Stomach (tissue), 9 donors: ENCODE measurements around the gene RASSF10. TPM values are rescaled to one million over a fixed set of nuclear protein-coding genes. Genes with fewer than 3 reads are reported as not detected.
A peak's percentile ranks its signal among the peaks of the same experiment; 100 is the strongest.
"Not testable (repeated sequence)": the region's sequence is repeated elsewhere in the genome, so short reads cannot be mapped to it uniquely, and the experiment has no call there.

Source experiments
- DNase-seq, 2 donors: peaks; one replicate each; pipeline versions ENCODE4 v3.0.0 to v3.0.0-alpha.2; 2013 to 2019
- H3K27ac ChIP-seq, 5 donors: fragments of 200-600 bp in 4 of 5; sonication (generic) in 4 of 5; one replicate each; pipeline ENCODE4 v1.5.1; 2013 to 2019; ENCODE audit warnings: mild to moderate bottlenecking in 1 of 5, moderate library complexity in 1 of 5
- H3K27me3 ChIP-seq, 3 donors: fragments of 200-600 bp; sonication (generic); one replicate each; pipeline ENCODE4 v1.5.1; 2017 to 2019; ENCODE audit warnings: mixed run types in 1 of 3
- H3K36me3 ChIP-seq, 4 donors: fragments of 200-600 bp; sonication (generic); 1 replicate in 3 of 4; 2 replicates in 1 of 4; pipeline ENCODE4 v1.5.1; 2016 to 2019
- H3K4me1 ChIP-seq, 4 donors: fragments of 200-600 bp; sonication (generic); one replicate each; pipeline ENCODE4 v1.5.1; 2016 to 2019
- H3K4me3 ChIP-seq, 4 donors: fragments of 200-600 bp; sonication (generic) in 3 of 4; one replicate each; pipeline ENCODE4 v1.5.1; 2016 to 2019; ENCODE audit warnings: mild to moderate bottlenecking in 1 of 4
- H3K9me3 ChIP-seq, 4 donors: fragments of 200-600 bp; sonication (generic); one replicate each; pipeline ENCODE4 v1.5.1; 2016 to 2019
- CTCF ChIP-seq, 7 experiments: fragments of 450-650 bp in 4 of 7; fragments of 200-600 bp in 3 of 7; sonication (generic) in 3 of 7; IDR thresholded peaks; one replicate each; pipeline ENCODE4 v1.5.1; 2016 to 2019; ENCODE audit warnings: antibody characterized with exemption in 7 of 7, control low read depth in 2 of 7, mild to moderate bottlenecking in 1 of 7
- EP300 ChIP-seq: sonication (generic); formaldehyde crosslinking; IDR thresholded peaks from one replicate; pipeline ENCODE4 v1.6.1; 2017; ENCODE audit warnings: antibody characterized with exemption
- POLR2A ChIP-seq, 4 donors: fragments of 450-650 bp; IDR thresholded peaks; one replicate each; pipeline ENCODE4 v1.6.1; 2016; ENCODE audit warnings: antibody characterized with exemption in 4 of 4, control low read depth in 2 of 4, mild to moderate bottlenecking in 1 of 4, moderate library complexity in 1 of 4
- POLR2AphosphoS5 ChIP-seq, 3 donors: sonication (generic); formaldehyde crosslinking; IDR thresholded peaks; one replicate each; pipeline ENCODE4 v1.6.1; 2016; ENCODE audit warnings: antibody characterized with exemption in 3 of 3
- WGBS, 5 donors: extraction: QIAGEN DNeasy Blood & Tissue Kit in 3 of 5; methylation state at CpG; one replicate each; pipeline versions ENCODE4 v1.1.5 to v1.1.7; 2013 to 2018; 5-methylcytosine and 5-hydroxymethylcytosine counted together
- intact Hi-C: fragments of 100-400 bp; cut with DNase I; formaldehyde crosslinking; loops from one replicate; pipeline ENCODE4 v1.15.1; 2023; ENCODE audit warnings: low total_unique reads
- polyA plus RNA-seq, 3 donors: library from polyadenylated mRNA; stranded (reverse); fragments of 200-250 nt; gene quantifications; one replicate each; pipeline ENCODE4 v1.2.3, GENCODE V29; 2013
- total RNA-seq, 5 donors: library from RNA; depleted of rRNA; stranded (reverse); fragments of >200 nt; gene quantifications; one replicate each; pipeline versions ENCODE4 v1.1.0 to v1.2.3, GENCODE V29; 2014 to 2016
- donor health status: healthy with polysubstance abuse.
- donor health status: Bipolar disorder and iron deficiency.
- donor health status: healthy.

Gene RASSF10
- total and polyA plus RNA-seq, 8 donors = 0.58 to 7.0 (median 2.5) TPM

- intact Hi-C loops = no loop called here
- peak in 1 of 2 donors; percentile 50 for DNase-seq
- Histone ChIP-seq H3K4me1 (peaks cover 12 to 26% (median 19%) of the 10 kb centered on the region in 4 donors), H3K36me3 (no peaks in the 10 kb centered on the region), H3K9me3 (no peaks in the 10 kb centered on the region), H3K27me3 (no peaks in the 10 kb centered on the region), H3K27ac (peak overlapping the region in 2 of 5 donors; percentile 41 to 57), H3K4me3 (no peak overlapping the region)
- TF ChIP-seq POLR2A (IDR thresholded peaks at IDR 0.05) = no peak
- TF ChIP-seq CTCF (IDR thresholded peaks at IDR 0.05) = no peak
- peak in 1 of 3 donors; percentile 10 for TF ChIP-seq POLR2AphosphoS5 (IDR thresholded peaks at IDR 0.05)
- no peak for TF ChIP-seq EP300
- 49 to 70% (median 62%) methylated on average over 5 of the region's 5 CpGs for WGBS, 5 donors
Observed at GRCh38 chr11:13042873-13043342, 33.8 kb downstream of the RASSF10 start.

- intact Hi-C loops = no loop called here
- H3K36me3 ChIP-seq = no peaks in the 10 kb centered on the region
- no peak for DNase-seq
- peaks cover 12 to 21% (median 19%) of the 10 kb centered on the region in 4 donors for H3K4me1 ChIP-seq
- no peak overlapping the region for H3K4me3 ChIP-seq
- TF ChIP-seq POLR2AphosphoS5 (IDR thresholded peaks at IDR 0.05) (no peak), CTCF (IDR thresholded peaks at IDR 0.05) (no peak), EP300 (no peak), POLR2A (IDR thresholded peaks at IDR 0.05) (no peak)
- H3K9me3 ChIP-seq = no peaks in the 10 kb centered on the region
- H3K27me3 ChIP-seq = no peaks in the 10 kb centered on the region
- H3K27ac ChIP-seq = peak overlapping the region in 1 of 5 donors; percentile 57
- 47 to 72% (median 51%) methylated on average over 4 of the region's 4 CpGs for WGBS, 5 donors
Observed at GRCh38 chr11:13043912-13044628, 35.0 kb downstream of the RASSF10 start.

GRCh38 chr11:13045089-13045488, 36.0 kb downstream of the RASSF10 start:
- H3K27ac ChIP-seq, H3K27me3 ChIP-seq, H3K4me3 ChIP-seq, H3K36me3 ChIP-seq, intact Hi-C loops, H3K9me3 ChIP-seq, DNase-seq: not testable (repeated sequence)
- 83 to 95% (median 89%) methylated on average over 7 to 8 of the region's 8 CpGs for WGBS, 5 donors
- H3K4me1 ChIP-seq = peaks cover 12 to 21% (median 19%) of the 10 kb centered on the region in 4 donors

GRCh38 chr11:13045734-13046133, 36.6 kb downstream of the RASSF10 start:
- Histone ChIP-seq H3K36me3 (no peaks in the 10 kb centered on the region), H3K9me3 (peaks cover 0 to 2% (median 0%) of the 10 kb centered on the region in 4 donors), H3K27me3 (no peaks in the 10 kb centered on the region), H3K4me1 (peaks cover 12 to 21% (median 17%) of the 10 kb centered on the region in 4 donors), H3K4me3 (no peak overlapping the region), H3K27ac (no peak overlapping the region)
- WGBS, 5 donors = 67 to 85% (median 78%) methylated on average over 5 of the region's 5 CpGs
- TF ChIP-seq POLR2AphosphoS5 (IDR thresholded peaks at IDR 0.05) = no peak
- no peak for TF ChIP-seq CTCF (IDR thresholded peaks at IDR 0.05)
- TF ChIP-seq POLR2A (IDR thresholded peaks at IDR 0.05) = no peak
- TF ChIP-seq EP300 = no peak
- intact Hi-C loops = no loop called here
- DNase-seq = no peak
